OCI-LY7 (cell line): Measurements from ENCODE around the gene IMPACT. TPM values are rescaled to one million over a fixed set of nuclear protein-coding genes. Genes with fewer than 3 reads are reported as not detected.

Experiments
- BruUV-seq: library from RNA; stranded (reverse); fragments of 400-500 nt; replicated peaks from 2 replicates; lab custom pipeline; 2021; lab: Mats Ljungman, UMichigan
- CTCF ChIA-PET: fragments of 300-600 bp; sonication (Branson Sonifier 250); formaldehyde crosslinking; loops from one replicate; lab custom pipeline; 2022; ENCODE audit warnings: antibody characterized with exemption; ENCODE audit not compliant: unreplicated experiment; lab: Charles Lee
- POLR2A ChIA-PET: fragments of 300-600 bp; sonication (Branson Sonifier 250); formaldehyde crosslinking; loops from one replicate; lab custom pipeline; 2022; ENCODE audit warnings: antibody characterized with exemption; lab: Charles Lee
- DNase-seq: peaks from one replicate; pipeline ENCODE4 v3.0.0-alpha.2; 2015; ENCODE audit warnings: low spot score
- H2AFZ ChIP-seq: fragments of 200-600 bp; sonication (generic), shearing (Covaris generic); 2 replicates; pipeline ENCODE4 v1.6.1; 2014; ENCODE audit warnings: mild to moderate bottlenecking, antibody characterized with exemption, low read length, moderate library complexity
- H3K27ac ChIP-seq: fragments of 200-600 bp; sonication (generic); 2 replicates; pipeline ENCODE4 v1.5.1; 2014; ENCODE audit warnings: mixed run types, low read depth, mild to moderate bottlenecking, moderate library complexity, low read length, inconsistent platforms; ENCODE audit not compliant: poor library complexity, severe bottlenecking
- H3K36me3 ChIP-seq: fragments of 200-600 bp; sonication (generic); 2 replicates; pipeline ENCODE4 v1.6.1; 2014; ENCODE audit warnings: mild to moderate bottlenecking, antibody characterized with exemption, low read length, moderate library complexity, mixed read lengths; ENCODE audit not compliant: insufficient read depth
- H3K4me1 ChIP-seq: fragments of 200-600 bp; sonication (generic); 2 replicates; pipeline ENCODE4 v1.5.1; 2014; ENCODE audit warnings: mild to moderate bottlenecking, low read length; ENCODE audit not compliant: insufficient read depth, poor library complexity, severe bottlenecking
- H3K4me2 ChIP-seq: fragments of 200-600 bp; sonication (generic); 2 replicates; pipeline ENCODE4 v1.6.1; 2014; ENCODE audit warnings: mild to moderate bottlenecking, low read length
- H3K4me3 ChIP-seq: fragments of 200-600 bp; sonication (generic); 2 replicates; pipeline ENCODE4 v1.5.1; 2014; ENCODE audit warnings: mild to moderate bottlenecking, low read depth, low read length; ENCODE audit not compliant: poor library complexity, severe bottlenecking
- H3K79me2 ChIP-seq: fragments of 200-600 bp; sonication (generic); 2 replicates; pipeline ENCODE4 v1.6.1; 2016; ENCODE audit warnings: low read depth, mild to moderate bottlenecking, low read length, moderate library complexity, mixed read lengths; ENCODE audit not compliant: insufficient read depth
- H3K9me2 ChIP-seq: fragments of 200-600 bp; sonication (generic); 2 replicates; pipeline ENCODE4 v1.6.1; 2016; ENCODE audit warnings: mild to moderate bottlenecking, low read length, mixed read lengths; ENCODE audit not compliant: insufficient read depth
- H3K9me3 ChIP-seq: fragments of 200-600 bp; sonication (generic); 2 replicates; pipeline ENCODE4 v1.6.1; 2014; ENCODE audit warnings: mild to moderate bottlenecking, mixed run types, low read length, mixed read lengths
- H4K20me1 ChIP-seq: fragments of 200-600 bp; sonication (generic); 2 replicates; pipeline ENCODE4 v1.6.1; 2014; ENCODE audit warnings: mild to moderate bottlenecking, antibody characterized with exemption, low read length, moderate library complexity, mixed read lengths; ENCODE audit not compliant: insufficient read depth
- EZH2phosphoT487 ChIP-seq: fragments of 200-600 bp; sonication (generic); IDR thresholded peaks from 2 replicates; pipeline ENCODE4 v1.6.1; 2018; ENCODE audit warnings: low read depth, borderline replicate concordance, mild to moderate bottlenecking, mixed run types, antibody characterized with exemption, low read length, moderate library complexity, mixed read lengths
- intact Hi-C: fragments of 100-400 bp; cut with micrococcal nuclease; formaldehyde crosslinking; loops from one replicate; pipeline ENCODE4 v1.10.0; 2022; ENCODE audit not compliant: unreplicated experiment
- total RNA-seq, 2 experiments: library from RNA; depleted of rRNA in 1 of 2; stranded (reverse); fragments of >200 nt in 1 of 2; shearing (Covaris generic) in 1 of 2; gene quantifications; 2 replicates each; pipeline ENCODE4 v1.2.3, GENCODE V29; 2014 to 2022
- TF ChIP-seq, protein P1 (sequence below): fragments of 200-600 bp; sonication (generic); conservative IDR thresholded peaks from 2 replicates; pipeline ENCODE4 v1.5.1; 2014; ENCODE audit warnings: mild to moderate bottlenecking, antibody characterized with exemption, low read length, moderate library complexity, mixed read lengths

The IMPACT gene
- total RNA-seq, 2 experiments from 2014 or later, result not detected

DNA sequence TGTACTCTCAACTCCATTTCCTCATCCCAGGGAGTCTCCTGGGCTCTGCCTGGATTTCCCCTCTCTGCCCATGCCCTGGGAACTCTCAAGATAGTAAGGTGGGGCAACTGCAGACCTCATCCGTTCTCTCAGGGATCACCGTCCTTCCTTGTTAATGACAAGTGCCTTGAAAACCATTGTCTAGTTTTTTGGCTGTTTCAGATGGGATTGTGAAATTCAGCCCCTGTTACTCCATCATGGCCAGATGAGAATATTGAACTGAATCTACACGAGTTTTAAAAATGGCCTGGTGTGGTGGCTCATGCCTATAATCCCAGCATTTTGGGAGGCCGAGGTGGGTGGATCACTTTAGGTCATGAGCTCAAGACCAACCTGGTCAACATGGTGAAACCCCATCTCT, 33.3 kb downstream of the IMPACT start:
- Histone ChIP-seq H3K4me3 (no peak overlapping the region), H2AFZ (no peak overlapping the region), H3K4me1 (no peaks in the 10 kb centered on the region), H4K20me1 (no peaks in the 10 kb centered on the region), H3K9me3 (no peaks in the 10 kb centered on the region), H3K9me2 (no peaks in the 10 kb centered on the region), H3K79me2 (no peaks in the 10 kb centered on the region), H3K27ac (no peak overlapping the region), H3K36me3 (no peaks in the 10 kb centered on the region), H3K4me2 (no peak overlapping the region)
- ChIA-PET CTCF (no interaction called here), POLR2A (interaction anchor here (0.9 to 1.0 kb wide), 2 partner anchors 12 to 17 kb away, joined by 3 to 4 read pairs; no protein-coding TSS in a partner anchor)
- BruUV-seq, result no TSS peak
- TF ChIP-seq, protein P1, sequence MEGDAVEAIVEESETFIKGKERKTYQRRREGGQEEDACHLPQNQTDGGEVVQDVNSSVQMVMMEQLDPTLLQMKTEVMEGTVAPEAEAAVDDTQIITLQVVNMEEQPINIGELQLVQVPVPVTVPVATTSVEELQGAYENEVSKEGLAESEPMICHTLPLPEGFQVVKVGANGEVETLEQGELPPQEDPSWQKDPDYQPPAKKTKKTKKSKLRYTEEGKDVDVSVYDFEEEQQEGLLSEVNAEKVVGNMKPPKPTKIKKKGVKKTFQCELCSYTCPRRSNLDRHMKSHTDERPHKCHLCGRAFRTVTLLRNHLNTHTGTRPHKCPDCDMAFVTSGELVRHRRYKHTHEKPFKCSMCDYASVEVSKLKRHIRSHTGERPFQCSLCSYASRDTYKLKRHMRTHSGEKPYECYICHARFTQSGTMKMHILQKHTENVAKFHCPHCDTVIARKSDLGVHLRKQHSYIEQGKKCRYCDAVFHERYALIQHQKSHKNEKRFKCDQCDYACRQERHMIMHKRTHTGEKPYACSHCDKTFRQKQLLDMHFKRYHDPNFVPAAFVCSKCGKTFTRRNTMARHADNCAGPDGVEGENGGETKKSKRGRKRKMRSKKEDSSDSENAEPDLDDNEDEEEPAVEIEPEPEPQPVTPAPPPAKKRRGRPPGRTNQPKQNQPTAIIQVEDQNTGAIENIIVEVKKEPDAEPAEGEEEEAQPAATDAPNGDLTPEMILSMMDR, result no peak
- no peak for TF ChIP-seq EZH2phosphoT487
- intact Hi-C loops, result no loop called here
- no peak for DNase-seq

DNA sequence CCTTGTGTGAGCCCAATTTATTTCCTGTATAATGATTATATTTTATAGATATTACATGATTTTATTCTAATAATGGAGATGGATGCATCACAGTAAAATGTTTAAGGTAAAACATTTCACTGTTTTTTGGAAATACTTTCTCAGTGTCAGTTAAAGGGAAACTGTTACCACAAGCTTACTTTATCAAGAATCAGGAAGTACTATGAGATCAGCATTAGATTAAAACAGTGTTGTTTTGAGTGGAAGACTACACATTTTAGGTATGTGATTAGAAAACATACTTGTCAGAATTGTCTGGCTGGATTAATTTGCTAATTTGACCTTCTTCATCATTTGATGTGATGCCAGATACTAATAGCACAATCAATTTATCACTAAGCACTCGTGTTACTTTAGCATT, 33.9 kb downstream of the IMPACT start, which contains the start of gene HRH4:
Gene HRH4 (plus strand): TSS at position 250 of the 400 bp plus-strand sequence. CDS start 92 bp downstream, at position 342.
- no TSS peak for BruUV-seq
- H3K4me3 ChIP-seq, result no peak within 1 kb of the TSS
- no peaks in the 10 kb centered on the region for H3K79me2 ChIP-seq
- no peak for TF ChIP-seq EZH2phosphoT487
- TF ChIP-seq, protein P1, result no peak
- H3K27ac ChIP-seq, result no peak within 1 kb of the TSS
- no peaks in the 10 kb centered on the region for H3K36me3 ChIP-seq
- H3K4me1 ChIP-seq, result no peaks in the 10 kb centered on the region
- H2AFZ ChIP-seq, result no peak within 1 kb of the TSS
- CTCF ChIA-PET, result no interaction called here
- H4K20me1 ChIP-seq, result no peaks in the 10 kb centered on the region
- no peak for DNase-seq
- intact Hi-C loops, result no loop called here
- no peak within 1 kb of the TSS for H3K4me2 ChIP-seq
- POLR2A ChIA-PET, result no interaction called here
- H3K9me2 ChIP-seq, result no peaks in the 10 kb centered on the region
- H3K9me3 ChIP-seq, result no peaks in the 10 kb centered on the region

DNA sequence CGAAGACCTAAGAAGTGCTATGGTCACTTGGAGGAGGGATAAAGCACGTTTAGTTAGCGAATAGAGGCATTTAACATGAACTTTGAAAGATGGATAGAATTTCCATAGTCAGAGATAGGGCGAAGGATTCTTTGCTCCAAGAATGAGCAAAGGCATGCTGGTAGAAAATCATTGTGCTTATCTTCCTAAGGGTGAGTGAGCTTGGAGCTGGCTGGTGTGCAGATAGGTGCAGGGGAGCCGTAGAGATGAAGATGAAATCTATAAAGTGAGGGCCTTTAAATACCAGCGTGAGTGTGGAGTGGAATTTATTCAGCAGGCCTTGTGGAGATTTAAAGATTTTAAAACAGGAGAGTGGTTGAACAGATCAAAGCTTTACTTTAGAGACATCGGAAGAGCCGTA, 35.5 kb downstream of the IMPACT start:
- no peaks in the 10 kb centered on the region for H4K20me1 ChIP-seq
- POLR2A ChIA-PET, result interaction anchor here (0.6 kb wide), 1 partner anchor 71 kb away, joined by 3 read pairs; no protein-coding TSS in a partner anchor
- CTCF ChIA-PET, result no interaction called here
- no peak overlapping the region for H3K4me3 ChIP-seq
- no peaks in the 10 kb centered on the region for H3K4me1 ChIP-seq
- no peaks in the 10 kb centered on the region for H3K36me3 ChIP-seq
- H3K27ac ChIP-seq, result no peak overlapping the region
- H2AFZ ChIP-seq, result no peak overlapping the region
- BruUV-seq, result no TSS peak
- TF ChIP-seq, protein P1, result no peak
- TF ChIP-seq EZH2phosphoT487, result no peak
- H3K4me2 ChIP-seq, result no peak overlapping the region
- H3K79me2 ChIP-seq, result no peaks in the 10 kb centered on the region
- DNase-seq, result no peak
- no peaks in the 10 kb centered on the region for H3K9me3 ChIP-seq
- intact Hi-C loops, result no loop called here
- H3K9me2 ChIP-seq, result no peaks in the 10 kb centered on the region
